Mucosa of gallbladder (tissue), 1 donor: ENCODE data around the gene HYAL4. TPM values are rescaled to one million over a fixed set of nuclear protein-coding genes. Genes with fewer than 3 reads are reported as not detected.
"Not testable (repeated sequence)": the region's sequence is repeated elsewhere in the genome, so short reads cannot be mapped to it uniquely, and the experiment has no call there.

ENCODE experiments used
- DNase-seq: peaks from one replicate; pipeline ENCODE4 v3.0.0-alpha.2; 2020; ENCODE audit warnings: low spot score
- total RNA-seq: library from RNA; stranded (reverse); gene quantifications from one replicate; pipeline ENCODE4 v1.2.1, GENCODE V29; 2021
- donor health status: DM: no; HTN: no; CAD: no.

Gene HYAL4
- total RNA-seq, 1 donor from 2014 or later, result not detected

DNA sequence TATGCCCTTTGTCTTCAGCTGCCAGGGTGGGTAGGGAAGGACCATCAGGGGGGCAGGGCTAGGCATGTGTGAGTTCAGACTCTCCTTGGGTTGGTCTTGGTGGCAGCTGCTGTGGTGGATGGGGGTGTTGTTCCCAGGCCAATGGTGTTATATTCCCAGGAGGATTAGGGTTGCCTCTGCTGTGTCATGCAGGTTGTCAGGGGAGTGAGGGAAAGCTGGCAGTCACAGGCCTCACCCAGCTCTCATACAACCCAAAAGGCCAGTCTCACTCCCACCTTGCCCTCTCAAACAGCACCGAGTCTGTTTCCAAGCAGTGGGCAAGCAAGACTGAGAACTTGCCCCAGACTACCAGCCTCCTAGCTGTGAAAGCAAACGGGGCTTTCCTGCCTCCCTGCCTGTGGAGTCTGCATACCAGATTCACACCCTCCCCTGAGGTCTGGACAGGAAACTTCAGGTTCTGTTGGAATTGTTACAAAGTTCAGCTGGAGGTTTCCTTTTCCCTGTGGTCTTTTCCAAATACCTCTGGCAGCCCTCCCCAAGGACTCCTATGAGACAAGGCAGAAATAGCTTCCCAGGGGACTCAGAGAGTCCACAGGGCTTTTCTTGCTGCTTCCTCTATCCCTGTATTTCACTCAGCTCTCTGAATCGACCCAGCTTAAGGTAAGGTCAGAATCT lies 1.4 kb downstream of the HYAL4 start:
- DNase-seq, result no peak

GRCh38 chr7:123847868-123848267 lies 2.9 kb downstream of the HYAL4 start:
- DNase-seq, result no peak

- DNase-seq, result no peak
Observed at GRCh38 chr7:123849855-123850254, 4.9 kb downstream of the HYAL4 start.

- not testable (repeated sequence) for DNase-seq
Observed at GRCh38 chr7:123851404-123851803, 6.4 kb downstream of the HYAL4 start.

- not testable (repeated sequence) for DNase-seq
Observed at GRCh38 chr7:123854291-123854690, 9.3 kb downstream of the HYAL4 start.

DNA sequence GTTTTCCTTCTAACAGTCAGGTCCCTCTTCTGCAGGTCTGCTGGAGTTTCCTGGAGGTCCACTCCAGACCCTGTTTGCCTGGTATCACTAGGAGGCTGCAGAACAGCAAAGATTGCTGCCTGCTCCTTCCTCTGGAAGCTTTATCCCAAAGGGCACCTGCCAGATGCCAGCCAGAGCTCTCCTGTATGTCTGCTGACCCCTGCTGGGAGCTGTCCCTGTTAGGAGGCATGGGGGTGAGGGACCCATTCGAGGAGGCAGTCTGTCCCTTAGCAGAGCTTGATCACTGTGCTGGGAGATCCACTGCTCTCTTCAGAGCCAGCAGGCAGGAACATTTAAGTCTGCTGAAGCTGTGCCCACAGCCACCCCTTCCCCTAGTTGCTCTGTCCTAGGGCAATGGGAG lies 11.5 kb downstream of the HYAL4 start:
- not testable (repeated sequence) for DNase-seq

GRCh38 chr7:123860848-123861247 lies 15.9 kb downstream of the HYAL4 start:
- no peak for DNase-seq

- DNase-seq, result no peak
Observed at GRCh38 chr7:123862775-123863174, 17.8 kb downstream of the HYAL4 start.

- no peak for DNase-seq
Observed at GRCh38 chr7:123863461-123863860, 18.5 kb downstream of the HYAL4 start.

GRCh38 chr7:123864012-123864411 lies 19.0 kb downstream of the HYAL4 start:
- no peak for DNase-seq

DNA sequence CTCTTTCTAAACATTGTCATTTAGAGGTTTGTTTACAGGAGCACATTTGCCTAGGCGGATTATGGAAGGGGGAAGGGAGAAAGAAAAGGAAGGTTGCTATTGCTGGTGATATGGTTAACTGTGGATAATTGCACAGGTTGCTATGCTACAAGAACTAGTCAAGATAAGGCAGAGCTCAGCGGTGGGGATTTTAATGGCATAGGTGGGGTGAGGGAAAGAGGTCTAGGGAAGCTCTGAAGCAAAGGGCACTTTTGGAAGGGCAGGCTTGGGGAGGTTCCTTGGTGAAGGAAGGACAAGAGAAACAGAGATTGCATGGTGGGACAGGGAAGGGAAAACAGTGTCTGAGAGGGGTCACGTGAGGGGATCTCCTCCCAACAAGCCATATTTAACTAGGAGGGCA lies 19.5 kb downstream of the HYAL4 start:
- no peak for DNase-seq

- no peak for DNase-seq
Observed at GRCh38 chr7:123864966-123865365, 20.0 kb downstream of the HYAL4 start.

GRCh38 chr7:123865517-123866117 lies 20.6 kb downstream of the HYAL4 start:
- peak; percentile 62 for DNase-seq

DNA sequence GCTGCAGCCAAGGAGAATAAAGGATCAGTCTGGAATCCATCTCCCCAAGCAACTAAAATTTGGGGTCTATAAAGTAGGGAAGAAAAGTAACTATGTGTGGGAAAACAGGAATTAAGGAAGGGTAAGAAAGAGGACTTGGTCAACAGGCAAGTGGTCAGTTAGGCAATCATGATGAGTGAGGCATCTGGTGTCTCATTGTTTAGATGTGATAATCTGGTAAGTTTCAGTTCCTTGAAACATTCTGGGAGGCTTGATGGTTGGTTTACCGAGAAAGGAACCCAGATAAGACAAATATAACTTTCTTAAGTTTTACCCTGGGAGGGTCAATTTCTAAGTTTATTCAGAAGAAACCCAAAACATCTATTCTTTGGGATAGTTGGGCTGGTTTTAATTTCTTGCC lies 22.3 kb downstream of the HYAL4 start:
- DNase-seq, result no peak

- DNase-seq, result peak; percentile 34
Observed at GRCh38 chr7:123871998-123872867, 27.3 kb downstream of the HYAL4 start.

DNA sequence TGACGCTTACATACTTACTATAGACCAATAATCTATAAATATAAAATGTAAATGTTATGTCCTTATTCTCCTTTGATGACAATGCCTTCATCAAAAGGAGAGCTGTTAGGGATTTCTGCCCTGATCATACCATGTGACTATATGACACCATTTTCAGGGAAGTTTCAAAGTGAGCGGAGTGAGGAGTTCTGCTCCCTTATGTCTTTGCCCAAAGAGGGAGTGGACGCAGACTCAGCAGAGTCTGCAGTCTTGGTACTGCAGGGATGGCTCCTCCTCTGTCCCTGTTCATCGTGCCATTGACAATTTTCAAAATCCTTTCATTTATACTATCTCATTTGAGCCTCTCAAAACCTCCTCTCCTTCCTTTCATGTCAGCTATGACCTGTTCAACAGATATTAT lies 27.9 kb downstream of the HYAL4 start:
- no peak for DNase-seq

GRCh38 chr7:123876557-123877256 lies 31.7 kb downstream of the HYAL4 start:
- DNase-seq, result peak; percentile 88

- DNase-seq, result no peak
Observed at GRCh38 chr7:123879628-123880027, 34.7 kb downstream of the HYAL4 start.

DNA sequence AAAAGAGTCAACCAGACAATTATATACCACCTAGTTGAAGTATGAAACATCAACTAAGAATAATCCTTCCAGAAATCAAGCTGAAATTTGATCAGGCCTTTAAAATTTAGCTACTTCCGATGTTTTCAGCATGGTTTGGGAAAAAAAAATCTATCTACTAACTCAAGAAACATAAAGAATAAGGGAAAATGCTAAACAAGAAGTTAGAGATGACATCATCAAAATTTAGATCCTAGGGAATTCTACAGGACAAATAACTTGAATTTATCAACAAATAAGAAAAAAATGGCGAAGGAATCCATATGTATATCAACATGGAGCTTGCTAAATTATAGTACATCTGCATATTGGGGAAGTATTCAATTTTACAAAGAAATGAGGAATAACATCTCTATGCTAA lies 36.3 kb downstream of the HYAL4 start:
- no peak for DNase-seq

DNA sequence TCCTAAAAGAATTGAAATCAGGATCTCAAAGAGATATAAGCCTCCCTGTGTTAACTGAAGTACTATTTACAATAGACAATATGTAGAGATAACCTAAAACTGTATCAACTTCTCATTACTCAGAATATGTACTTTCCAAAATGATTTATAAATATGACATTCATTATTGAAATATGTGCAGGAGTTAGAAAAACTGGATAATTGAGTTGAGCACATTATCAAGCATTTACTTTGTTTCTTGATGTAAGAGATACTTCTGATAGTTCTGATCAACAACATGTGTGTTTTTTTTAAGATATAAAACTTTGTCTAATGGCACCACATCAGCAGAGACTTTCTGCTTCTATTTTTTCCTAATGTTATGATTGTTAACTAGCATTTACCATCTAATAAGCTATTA lies 38.2 kb downstream of the HYAL4 start:
- DNase-seq, result no peak

GRCh38 chr7:123888192-123888591 lies 43.2 kb downstream of the HYAL4 start:
- no peak for DNase-seq

DNA sequence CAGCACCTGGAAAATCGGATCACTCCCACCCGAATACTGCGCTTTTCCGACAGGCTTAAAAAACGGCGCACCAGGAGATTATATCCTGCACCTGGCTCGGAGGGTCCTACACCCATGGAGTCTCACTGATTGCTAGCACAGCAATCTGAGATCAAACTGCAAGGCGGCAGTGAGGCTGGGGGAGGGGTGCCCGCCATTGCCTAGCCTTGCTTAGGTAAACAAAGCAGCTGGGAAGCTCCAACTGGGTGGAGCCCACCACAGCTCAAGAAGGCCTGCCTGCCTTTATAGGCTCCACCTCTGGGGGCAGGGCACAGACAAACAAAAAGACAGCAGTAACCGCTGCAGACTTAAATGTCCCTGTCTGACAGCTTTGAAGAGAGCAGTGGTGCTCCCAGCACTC lies 49.8 kb downstream of the HYAL4 start:
- not testable (repeated sequence) for DNase-seq
